AG04449 (cell line): Measurements from ENCODE around the gene DLGAP3.

Experiments used
- CTCF ChIA-PET: fragments of 350-600 bp; formaldehyde crosslinking; extraction: SDS; loops from one replicate; lab custom pipeline; 2021; ENCODE audit warnings: antibody characterized with exemption; lab: Yijun Ruan, JAX
- POLR2A ChIA-PET: fragments of 400-600, 350-600 bp; formaldehyde crosslinking; extraction: SDS; loops from one replicate; lab custom pipeline; 2020; ENCODE audit warnings: antibody characterized with exemption, inconsistent platforms; lab: Yijun Ruan, JAX
- DNase-seq: peaks from one replicate; pipeline ENCODE4 v3.0.0-alpha.2; 2010; ENCODE audit warnings: low read depth, low spot score
- H3K4me3 ChIP-seq: 2 replicates; pipeline ENCODE4 v1.5.1; 2011; ENCODE audit warnings: low read depth, mild to moderate bottlenecking, control low read depth, low read length
- TF ChIP-seq, protein P1 (sequence below): IDR thresholded peaks from one replicate; pipeline ENCODE4 v1.5.1; 2011; ENCODE audit warnings: mild to moderate bottlenecking, moderate library complexity, low read length, control low read depth, inconsistent platforms; ENCODE audit not compliant: insufficient read depth; ENCODE audit errors: missing control alignments

Gene DLGAP3

DNA sequence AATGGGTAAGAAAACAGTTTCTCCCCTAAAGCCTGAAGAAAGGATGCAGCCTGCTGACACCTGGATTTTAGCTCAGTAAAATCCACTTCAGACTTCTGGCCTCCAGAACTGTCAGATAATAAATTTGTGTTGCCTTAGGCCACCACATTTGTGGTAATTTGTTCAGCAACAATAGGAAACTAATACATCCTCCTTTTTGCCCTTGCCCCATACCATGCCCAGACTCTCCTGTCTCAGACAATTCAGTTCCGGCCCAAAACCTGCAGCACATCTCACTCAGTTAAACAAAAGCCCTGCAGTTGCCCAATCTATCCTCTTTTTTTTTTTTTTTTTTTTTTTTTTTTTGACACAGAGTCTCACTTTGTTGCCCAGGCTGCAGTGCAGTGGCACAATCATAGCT, 95.7 kb downstream of the DLGAP3 start:
- CTCF ChIA-PET, result interaction anchor here (1.3 kb wide), 2 partner anchors 19 to 26 kb away, joined by 3 to 6 read pairs; no protein-coding TSS in a partner anchor
- POLR2A ChIA-PET, result no interaction called here

DNA sequence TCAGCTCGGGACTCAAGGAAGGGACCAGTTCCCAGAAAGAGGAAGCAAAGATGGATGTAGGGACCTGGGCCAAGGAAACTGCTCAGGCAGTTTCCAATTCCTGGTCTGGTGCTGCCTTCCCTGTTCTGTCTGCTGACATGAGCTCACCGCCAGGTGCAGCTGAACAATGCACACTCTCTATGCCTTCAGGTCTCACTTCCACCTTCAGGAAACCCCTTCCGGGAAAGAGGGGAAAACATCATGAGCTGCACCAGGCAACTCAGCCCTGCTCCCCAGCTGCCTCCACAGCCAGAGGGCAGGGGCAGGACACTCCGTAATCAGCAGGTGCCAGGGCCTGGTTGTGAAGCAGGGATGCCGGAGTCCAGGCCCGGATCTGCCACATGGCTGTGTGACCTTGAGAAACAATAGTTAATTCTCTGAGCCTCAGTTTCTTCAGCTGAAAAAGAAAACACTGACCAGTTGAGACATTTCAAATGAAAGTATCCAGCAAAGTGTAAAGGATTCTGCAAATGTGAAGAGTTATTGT, 97.7 kb downstream of the DLGAP3 start:
- POLR2A ChIA-PET, result no interaction called here
- CTCF ChIA-PET, result interaction anchor here (1.3 to 1.6 kb wide), 2 partner anchors 21 to 28 kb away, joined by 4 to 7 read pairs; partner anchors contain the start of gene SMIM12
- no peak overlapping the region for H3K4me3 ChIP-seq
- TF ChIP-seq, protein P1, sequence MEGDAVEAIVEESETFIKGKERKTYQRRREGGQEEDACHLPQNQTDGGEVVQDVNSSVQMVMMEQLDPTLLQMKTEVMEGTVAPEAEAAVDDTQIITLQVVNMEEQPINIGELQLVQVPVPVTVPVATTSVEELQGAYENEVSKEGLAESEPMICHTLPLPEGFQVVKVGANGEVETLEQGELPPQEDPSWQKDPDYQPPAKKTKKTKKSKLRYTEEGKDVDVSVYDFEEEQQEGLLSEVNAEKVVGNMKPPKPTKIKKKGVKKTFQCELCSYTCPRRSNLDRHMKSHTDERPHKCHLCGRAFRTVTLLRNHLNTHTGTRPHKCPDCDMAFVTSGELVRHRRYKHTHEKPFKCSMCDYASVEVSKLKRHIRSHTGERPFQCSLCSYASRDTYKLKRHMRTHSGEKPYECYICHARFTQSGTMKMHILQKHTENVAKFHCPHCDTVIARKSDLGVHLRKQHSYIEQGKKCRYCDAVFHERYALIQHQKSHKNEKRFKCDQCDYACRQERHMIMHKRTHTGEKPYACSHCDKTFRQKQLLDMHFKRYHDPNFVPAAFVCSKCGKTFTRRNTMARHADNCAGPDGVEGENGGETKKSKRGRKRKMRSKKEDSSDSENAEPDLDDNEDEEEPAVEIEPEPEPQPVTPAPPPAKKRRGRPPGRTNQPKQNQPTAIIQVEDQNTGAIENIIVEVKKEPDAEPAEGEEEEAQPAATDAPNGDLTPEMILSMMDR, result no peak
- DNase-seq, result no peak

More for the DNA sequence above, 95.7 kb downstream of the DLGAP3 start:
- TF ChIP-seq, protein P1, result no peak
- no peak for DNase-seq
- H3K4me3 ChIP-seq, result no peak overlapping the region

DNA sequence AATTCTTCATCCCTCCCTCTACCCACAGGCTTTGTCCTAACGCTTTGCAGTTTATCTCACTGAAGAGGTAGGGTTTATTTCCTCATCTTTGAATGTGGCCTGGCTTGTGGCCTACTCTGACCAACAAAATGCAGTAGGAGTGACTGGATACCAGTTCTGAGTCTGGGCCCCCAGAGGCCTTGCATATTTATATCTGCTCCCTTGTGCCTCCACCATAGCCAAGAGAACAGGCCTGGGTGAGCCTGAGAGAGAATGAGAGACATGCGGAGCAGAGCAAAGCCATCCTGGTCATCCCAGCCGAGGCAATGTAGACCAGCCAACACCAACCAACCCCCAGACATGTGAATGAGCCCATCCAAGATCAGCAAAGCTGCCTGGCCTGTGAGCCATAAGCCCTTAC, 100.2 kb downstream of the DLGAP3 start:
- TF ChIP-seq, protein P1, result no peak
- H3K4me3 ChIP-seq, result no peak overlapping the region
- ChIA-PET POLR2A (no interaction called here), CTCF (interaction anchor here (1.4 kb wide), 1 partner anchor 23 kb away, joined by 4 read pairs; no protein-coding TSS in a partner anchor)
- no peak for DNase-seq

DNA sequence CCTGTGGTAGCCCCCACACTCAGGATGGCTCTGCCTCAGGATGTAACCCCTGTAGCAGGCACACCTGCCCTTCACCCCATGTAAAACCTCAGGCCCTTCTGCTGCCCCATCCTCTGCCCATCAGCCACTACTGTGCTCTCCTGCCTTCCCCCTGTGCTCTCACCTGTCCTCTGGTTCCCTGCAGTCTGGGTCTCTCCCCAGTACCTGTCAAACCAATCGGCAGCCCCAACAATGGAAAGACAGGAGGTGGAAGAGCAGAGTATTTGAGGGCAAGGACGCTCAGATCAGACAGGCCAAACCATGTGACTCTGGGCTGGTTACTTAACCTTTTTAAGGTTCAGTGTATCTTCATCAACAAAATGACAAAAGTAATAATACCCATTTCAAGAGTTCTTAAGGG, 100.8 kb downstream of the DLGAP3 start:
- TF ChIP-seq, protein P1, result no peak
- no peak for DNase-seq
- ChIA-PET CTCF (interaction anchor here (1.4 kb wide), 1 partner anchor 24 kb away, joined by 4 read pairs; no protein-coding TSS in a partner anchor), POLR2A (no interaction called here)
- no peak overlapping the region for H3K4me3 ChIP-seq

DNA sequence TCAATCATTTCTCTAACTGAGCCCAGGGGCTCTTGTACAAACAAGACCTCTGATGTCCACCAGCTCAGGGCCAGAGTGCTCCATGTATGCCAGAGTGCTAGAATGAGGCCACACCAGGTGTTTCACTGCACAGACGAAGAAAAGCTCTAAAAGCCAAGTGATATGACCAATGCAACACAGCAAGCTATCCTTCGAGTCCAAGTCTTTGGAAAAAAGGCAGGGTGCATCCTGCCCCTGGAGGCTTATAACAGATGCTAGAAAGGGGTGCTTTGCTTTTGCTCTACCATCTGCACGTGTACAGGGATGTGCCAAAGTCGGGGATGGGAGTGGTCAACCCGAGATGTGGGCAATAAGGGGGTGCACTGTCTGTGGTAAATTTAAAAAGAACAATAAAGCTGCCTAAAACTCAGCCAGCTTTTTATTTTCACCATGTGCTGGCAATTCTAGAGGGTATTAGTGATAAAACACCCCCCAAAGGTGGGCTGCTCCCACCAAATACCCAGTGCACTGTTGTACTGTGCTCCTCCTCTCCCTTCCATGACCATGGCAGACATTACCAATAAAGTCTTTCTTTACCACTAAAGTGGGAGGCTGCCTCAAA, 102.0 kb downstream of the DLGAP3 start:
- TF ChIP-seq, protein P1, result no peak
- no peak overlapping the region for H3K4me3 ChIP-seq
- POLR2A ChIA-PET, result no interaction called here
- DNase-seq, result no peak
- CTCF ChIA-PET, result interaction anchor here (1.1 to 1.2 kb wide), 2 partner anchors 25 to 32 kb away, joined by 4 to 7 read pairs; partner anchors contain the start of gene SMIM12

DNA sequence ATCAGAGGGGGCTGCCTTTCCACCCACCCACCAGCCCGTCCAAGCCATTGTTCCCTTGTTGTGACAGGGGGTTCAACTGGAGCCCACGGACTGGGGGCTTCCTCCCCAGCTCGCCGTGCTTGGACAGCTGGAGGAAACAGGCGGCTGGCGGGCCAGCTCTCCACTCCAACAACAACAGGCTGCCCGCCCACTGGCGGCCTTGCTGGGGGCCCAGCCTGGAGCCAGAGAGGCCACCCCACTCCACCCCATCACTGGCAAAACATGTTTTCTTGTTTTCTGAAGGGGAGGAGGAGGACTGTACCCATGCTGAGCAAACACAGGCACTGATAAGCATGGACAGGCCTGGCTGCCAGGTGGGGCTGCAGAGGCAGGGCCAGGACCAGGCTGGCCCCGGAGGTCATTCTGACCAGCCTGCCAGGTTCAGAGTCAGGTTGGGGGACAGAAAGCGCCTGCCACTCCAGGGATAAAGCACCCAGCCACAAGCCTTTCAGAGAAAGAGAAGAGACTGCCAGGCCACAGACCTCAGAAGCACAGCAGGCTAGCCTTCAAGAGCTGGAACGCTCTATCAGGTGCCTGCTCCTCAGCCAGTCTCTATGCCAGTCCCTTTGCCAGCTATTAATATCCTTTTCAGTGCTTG, 103.9 kb downstream of the DLGAP3 start:
- CTCF ChIA-PET, result no interaction called here
- DNase-seq, result no peak
- POLR2A ChIA-PET, result no interaction called here
- no peak overlapping the region for H3K4me3 ChIP-seq
- TF ChIP-seq, protein P1, result no peak
